Large intestine (tissue), 3 donors: ENCODE results near the gene PDZRN4. TPM values are rescaled to one million over a fixed set of nuclear protein-coding genes. Genes with fewer than 3 reads are reported as not detected.
"Not testable (repeated sequence)": the region's sequence is repeated elsewhere in the genome, so short reads cannot be mapped to it uniquely, and the experiment has no call there.

Source experiments
- DNase-seq, 2 donors: peaks; one replicate each; pipeline versions ENCODE4 v3.0.0 to v3.0.0-alpha.2; 2013
- H3K27ac ChIP-seq: one replicate; pipeline ENCODE4 v1.5.1; 2013; ENCODE audit warnings: low read length
- H3K27me3 ChIP-seq: 2 replicates; pipeline ENCODE4 v1.6.1; 2013; ENCODE audit warnings: low read length; ENCODE audit not compliant: control insufficient read depth, insufficient read depth
- H3K36me3 ChIP-seq: 2 replicates; pipeline ENCODE4 v1.6.1; 2013; ENCODE audit warnings: low read length; ENCODE audit not compliant: control insufficient read depth, insufficient read depth
- H3K4me1 ChIP-seq: one replicate; pipeline ENCODE4 v1.6.1; 2013; ENCODE audit warnings: low read length; ENCODE audit not compliant: control insufficient read depth, insufficient read depth
- H3K4me3 ChIP-seq: one replicate; pipeline ENCODE4 v1.5.1; 2013; ENCODE audit warnings: low read length
- H3K9me3 ChIP-seq: one replicate; pipeline ENCODE4 v1.6.1; 2013; ENCODE audit warnings: mild to moderate bottlenecking, low read depth, low read length, moderate library complexity; ENCODE audit not compliant: control insufficient read depth
- WGBS: methylation state at CpG from one replicate; pipeline ENCODE4 v1.1.5; 2013; ENCODE audit warnings: low lambda C conversion rate; ENCODE audit not compliant: insufficient coverage; 5-methylcytosine and 5-hydroxymethylcytosine counted together
- polyA plus RNA-seq: library from polyadenylated mRNA; unstranded; fragments of 120-200 nt; gene quantifications from one replicate; pipeline ENCODE4 v1.2.1, GENCODE V29; 2013

The PDZRN4 gene
- polyA plus RNA-seq, 1 donor: 3.2 TPM

- no peak overlapping the region for H3K27ac ChIP-seq
- H3K4me3 ChIP-seq: no peak overlapping the region
- H3K36me3 ChIP-seq: no peaks in the 10 kb centered on the region
- no peaks in the 10 kb centered on the region for H3K4me1 ChIP-seq
- H3K9me3 ChIP-seq: no peaks in the 10 kb centered on the region
- WGBS: no CpG with 5 or more reads among the region's 1 CpG
- DNase-seq: no peak
- H3K27me3 ChIP-seq: no peaks in the 10 kb centered on the region
These were observed 349.4 kb downstream of the PDZRN4 start for GRCh38 chr12:41537522-41537921.

GRCh38 chr12:41545761-41546160 lies 357.6 kb downstream of the PDZRN4 start:
- WGBS: no CpG with 5 or more reads among the region's 6 CpGs
- Histone ChIP-seq H3K9me3 (no peaks in the 10 kb centered on the region), H3K4me3 (no peak overlapping the region), H3K27ac (no peak overlapping the region), H3K4me1 (no peaks in the 10 kb centered on the region), H3K36me3 (no peaks in the 10 kb centered on the region), H3K27me3 (no peaks in the 10 kb centered on the region)
- no peak for DNase-seq

- WGBS: no CpG with 5 or more reads among the region's 1 CpG
- H3K36me3 ChIP-seq, H3K4me3 ChIP-seq, H3K27ac ChIP-seq, DNase-seq, H3K27me3 ChIP-seq, H3K9me3 ChIP-seq, H3K4me1 ChIP-seq: not testable (repeated sequence)
These were observed 359.0 kb downstream of the PDZRN4 start for GRCh38 chr12:41547071-41547470.

- no peak for DNase-seq
- WGBS: no CpG with 5 or more reads among the region's 4 CpGs
- no peak overlapping the region for H3K4me3 ChIP-seq
- H3K27me3 ChIP-seq: no peaks in the 10 kb centered on the region
- H3K9me3 ChIP-seq: no peaks in the 10 kb centered on the region
- no peaks in the 10 kb centered on the region for H3K36me3 ChIP-seq
- no peak overlapping the region for H3K27ac ChIP-seq
- no peaks in the 10 kb centered on the region for H3K4me1 ChIP-seq
These were observed 360.8 kb downstream of the PDZRN4 start for GRCh38 chr12:41548926-41549325.

GRCh38 chr12:41552588-41552987 lies 364.5 kb downstream of the PDZRN4 start:
- 88% methylated on average over 5 of the region's 9 CpGs for WGBS
- H3K27me3 ChIP-seq: no peaks in the 10 kb centered on the region
- no peak for DNase-seq
- H3K36me3 ChIP-seq: no peaks in the 10 kb centered on the region
- no peaks in the 10 kb centered on the region for H3K4me1 ChIP-seq
- H3K4me3 ChIP-seq: no peak overlapping the region
- no peaks in the 10 kb centered on the region for H3K9me3 ChIP-seq
- H3K27ac ChIP-seq: no peak overlapping the region

- DNase-seq: no peak
- H3K36me3 ChIP-seq: no peaks in the 10 kb centered on the region
- no peak overlapping the region for H3K4me3 ChIP-seq
- H3K9me3 ChIP-seq: no peaks in the 10 kb centered on the region
- no CpG with 5 or more reads among the region's 3 CpGs for WGBS
- no peaks in the 10 kb centered on the region for H3K4me1 ChIP-seq
- no peaks in the 10 kb centered on the region for H3K27me3 ChIP-seq
- no peak overlapping the region for H3K27ac ChIP-seq
These were observed 368.1 kb downstream of the PDZRN4 start for GRCh38 chr12:41556176-41556575.

- Histone ChIP-seq H3K4me3 (no peak overlapping the region), H3K27me3 (no peaks in the 10 kb centered on the region), H3K4me1 (no peaks in the 10 kb centered on the region), H3K27ac (no peak overlapping the region), H3K9me3 (no peaks in the 10 kb centered on the region), H3K36me3 (no peaks in the 10 kb centered on the region)
- no peak for DNase-seq
- 80% methylated on average over 2 of the region's 4 CpGs for WGBS
These were observed 369.2 kb downstream of the PDZRN4 start for GRCh38 chr12:41557344-41557743.

- H3K27ac ChIP-seq: no peak overlapping the region
- H3K36me3 ChIP-seq: no peaks in the 10 kb centered on the region
- no peaks in the 10 kb centered on the region for H3K27me3 ChIP-seq
- H3K4me1 ChIP-seq: no peaks in the 10 kb centered on the region
- H3K9me3 ChIP-seq: no peaks in the 10 kb centered on the region
- 80% methylated on average over 1 of the region's 1 CpG for WGBS
- DNase-seq: no peak
- H3K4me3 ChIP-seq: no peak overlapping the region
These were observed 370.6 kb downstream of the PDZRN4 start for GRCh38 chr12:41558671-41559070.

GRCh38 chr12:41563051-41563450 lies 374.9 kb downstream of the PDZRN4 start:
- no peaks in the 10 kb centered on the region for H3K9me3 ChIP-seq
- no peak overlapping the region for H3K4me3 ChIP-seq
- H3K4me1 ChIP-seq: no peaks in the 10 kb centered on the region
- H3K27ac ChIP-seq: no peak overlapping the region
- DNase-seq: no peak
- H3K36me3 ChIP-seq: no peaks in the 10 kb centered on the region
- WGBS: 80% methylated on average over 1 of the region's 12 CpGs
- H3K27me3 ChIP-seq: no peaks in the 10 kb centered on the region

GRCh38 chr12:41564816-41565215 lies 376.7 kb downstream of the PDZRN4 start:
- 100% methylated on average over 1 of the region's 1 CpG for WGBS

GRCh38 chr12:41566703-41567102 lies 378.6 kb downstream of the PDZRN4 start:
- WGBS: no CpG with 5 or more reads among the region's 2 CpGs
- H3K27ac ChIP-seq: no peak overlapping the region
- no peak for DNase-seq
- no peaks in the 10 kb centered on the region for H3K9me3 ChIP-seq
- no peaks in the 10 kb centered on the region for H3K4me1 ChIP-seq
- no peaks in the 10 kb centered on the region for H3K36me3 ChIP-seq
- no peaks in the 10 kb centered on the region for H3K27me3 ChIP-seq
- H3K4me3 ChIP-seq: no peak overlapping the region

More at GRCh38 chr12:41564816-41565215, 376.7 kb downstream of the PDZRN4 start:
- Histone ChIP-seq H3K9me3 (no peaks in the 10 kb centered on the region), H3K4me1 (no peaks in the 10 kb centered on the region), H3K36me3 (no peaks in the 10 kb centered on the region), H3K27me3 (no peaks in the 10 kb centered on the region), H3K4me3 (no peak overlapping the region), H3K27ac (no peak overlapping the region)
- no peak for DNase-seq
